HG02885 (cell line): ENCODE data around the gene AOPEP.

Experiments used
- ATAC-seq: cut with Tn5 transposase; IDR thresholded peaks from one replicate; pipeline ENCODE4 v1.9.1; 2021; ENCODE audit warnings: mild to moderate bottlenecking; ENCODE audit not compliant: unreplicated experiment, poor library complexity

AOPEP gene

GRCh38 chr9:95037789-95038521 is 311.5 kb downstream of the AOPEP start:
- ATAC-seq = no peak

- no peak for ATAC-seq
These were observed 312.2 kb downstream of the AOPEP start for GRCh38 chr9:95038666-95039065.

- ATAC-seq = no peak
These were observed 313.6 kb downstream of the AOPEP start for GRCh38 chr9:95040106-95040505.

- ATAC-seq = no peak
These were observed 317.3 kb downstream of the AOPEP start for GRCh38 chr9:95043826-95044225.

GRCh38 chr9:95044731-95045508 is 318.4 kb downstream of the AOPEP start:
- ATAC-seq = no peak

- no peak for ATAC-seq
These were observed 319.3 kb downstream of the AOPEP start for GRCh38 chr9:95045751-95046150.

GRCh38 chr9:95047452-95048224 is 321.1 kb downstream of the AOPEP start:
- no peak for ATAC-seq

- peak; percentile 87 for ATAC-seq
These were observed 322.0 kb downstream of the AOPEP start for GRCh38 chr9:95048225-95049087.

- no peak for ATAC-seq
These were observed 323.3 kb downstream of the AOPEP start for GRCh38 chr9:95049761-95050160.

- no peak for ATAC-seq
These were observed 327.4 kb downstream of the AOPEP start for GRCh38 chr9:95053611-95054570.

- ATAC-seq = no peak
These were observed 328.9 kb downstream of the AOPEP start for GRCh38 chr9:95055334-95055850.

GRCh38 chr9:95055851-95056551 is 329.5 kb downstream of the AOPEP start:
- no peak for ATAC-seq

- no peak for ATAC-seq
These were observed 330.6 kb downstream of the AOPEP start for GRCh38 chr9:95057101-95057500.

GRCh38 chr9:95058121-95058785 is 331.8 kb downstream of the AOPEP start:
- ATAC-seq = no peak

- no peak for ATAC-seq
These were observed 332.4 kb downstream of the AOPEP start for GRCh38 chr9:95058795-95059386.

- no peak for ATAC-seq
These were observed 333.7 kb downstream of the AOPEP start for GRCh38 chr9:95060234-95060633.

GRCh38 chr9:95060916-95061315 is 334.4 kb downstream of the AOPEP start:
- ATAC-seq = no peak
